ENCODE measurements around the gene ECEL1. TPM values are rescaled to one million over a fixed set of nuclear protein-coding genes. Genes with fewer than 3 reads are reported as not detected.
A peak's percentile ranks its signal among the peaks of the same experiment; 100 is the strongest.

The ECEL1 gene
- 10 to 100 TPM in 1 of 4 donors, 1 to 10 TPM in 1, not detected in 2; 1.9 to 10.8 TPM for total RNA-seq

GRCh38 chr2:232487385-232488096, at the start of gene ECEL1:
ECEL1 (minus strand) TSS chr2:232487834; CDS start chr2:232486653, 1,181 bp downstream.
- Histone ChIP-seq H3K4me3 (peak within 1 kb of the TSS in 1 of 2 donors; percentile 20), H3K4me1 (peaks cover 0 to 6% of the 10 kb centered on the region in 2 donors), H3K36me3 (no peaks in the 10 kb centered on the region), H3K27ac (no peak within 1 kb of the TSS), H3K9me3 (no peaks in the 10 kb centered on the region), H3K27me3 (peaks cover 3 to 17% of the 10 kb centered on the region in 2 donors)
- intact Hi-C loops (cut with DNase I; ENCODE audit: low total_unique reads), result no loop called here
- TF ChIP-seq CTCF (IDR thresholded peaks at IDR 0.05), result no peak
- TF ChIP-seq POLR2A (IDR thresholded peaks at IDR 0.05), result no peak
- no peak for DNase-seq

- Histone ChIP-seq H3K4me1 (no peaks in the 10 kb centered on the region), H3K27ac (no peak overlapping the region), H3K36me3 (no peaks in the 10 kb centered on the region), H3K9me3 (no peaks in the 10 kb centered on the region), H3K4me3 (no peak overlapping the region), H3K27me3 (no peaks in the 10 kb centered on the region)
- no peak for TF ChIP-seq CTCF (IDR thresholded peaks at IDR 0.05)
- no peak for TF ChIP-seq POLR2A (IDR thresholded peaks at IDR 0.05)
- intact Hi-C loops (cut with DNase I; ENCODE audit: low total_unique reads), result no loop called here
- no peak for DNase-seq
These were observed 49.4 kb upstream of the ECEL1 start for GRCh38 chr2:232537079-232537478.

GRCh38 chr2:232535761-232536530, 48.3 kb upstream of the ECEL1 start:
- no peaks in the 10 kb centered on the region for H3K27me3 ChIP-seq
- no peaks in the 10 kb centered on the region for H3K36me3 ChIP-seq
- DNase-seq, result no peak
- no peak overlapping the region for H3K4me3 ChIP-seq
- intact Hi-C loops (cut with DNase I; ENCODE audit: low total_unique reads), result no loop called here
- H3K27ac ChIP-seq, result no peak overlapping the region
- TF ChIP-seq CTCF (IDR thresholded peaks at IDR 0.05), result no peak
- no peak for TF ChIP-seq POLR2A (IDR thresholded peaks at IDR 0.05)
- H3K4me1 ChIP-seq, result no peaks in the 10 kb centered on the region
- H3K9me3 ChIP-seq, result no peaks in the 10 kb centered on the region

GRCh38 chr2:232534940-232535651, 47.5 kb upstream of the ECEL1 start:
- Histone ChIP-seq H3K27ac (no peak overlapping the region), H3K4me3 (no peak overlapping the region), H3K9me3 (no peaks in the 10 kb centered on the region), H3K4me1 (no peaks in the 10 kb centered on the region), H3K36me3 (no peaks in the 10 kb centered on the region), H3K27me3 (no peaks in the 10 kb centered on the region)
- TF ChIP-seq CTCF (IDR thresholded peaks at IDR 0.05), result no peak
- TF ChIP-seq POLR2A (IDR thresholded peaks at IDR 0.05), result no peak
- intact Hi-C loops (cut with DNase I; ENCODE audit: low total_unique reads), result no loop called here
- DNase-seq, result no peak

Measured in uterus (tissue), 4 donors.